Transverse colon (tissue), 4 donors: ENCODE measurements around the gene MSH3.

Source experiments
- POLR2A ChIP-seq: fragments of 450-650 bp; IDR thresholded peaks from one replicate; pipeline ENCODE4 v1.6.1; 2016; ENCODE audit warnings: antibody characterized with exemption, mild to moderate bottlenecking, moderate library complexity
- POLR2AphosphoS5 ChIP-seq, 3 donors: sonication (generic); formaldehyde crosslinking; IDR thresholded peaks; one replicate each; pipeline ENCODE4 v1.6.1; 2016; ENCODE audit warnings: antibody characterized with exemption in 3 of 3
- TF ChIP-seq, protein P1 (sequence below), 5 experiments: fragments of 200-600 bp in 3 of 5; fragments of 450-650 bp in 2 of 5; sonication (generic) in 3 of 5; IDR thresholded peaks; 1 replicate in 2 of 5; 2 replicates in 3 of 5; pipeline ENCODE4 v1.5.1; 2016 to 2017; ENCODE audit warnings: antibody characterized with exemption in 5 of 5, inconsistent platforms in 3 of 5, mild to moderate bottlenecking in 2 of 5, moderate library complexity in 1 of 5

DNA sequence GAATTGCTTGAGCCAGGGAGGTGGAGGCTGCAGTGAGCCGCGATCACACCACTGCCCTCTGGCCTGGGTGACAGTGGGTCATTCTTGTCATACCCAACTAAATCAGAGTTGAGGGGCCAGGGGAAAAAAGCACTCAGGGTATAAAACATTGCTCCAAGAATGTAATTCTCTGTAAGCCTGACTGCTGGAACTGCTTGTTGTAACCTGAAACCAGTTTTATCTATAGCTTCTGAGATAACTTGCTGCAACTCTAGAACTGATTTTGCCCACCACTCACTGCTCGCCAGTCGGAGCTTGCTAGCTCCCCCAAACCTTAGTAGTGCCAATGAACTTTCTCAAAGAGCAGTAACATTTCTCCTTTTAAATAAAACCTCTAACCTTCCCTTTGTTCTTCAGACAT is 9.6 kb upstream of the MSH3 start:
- TF ChIP-seq, protein P1, sequence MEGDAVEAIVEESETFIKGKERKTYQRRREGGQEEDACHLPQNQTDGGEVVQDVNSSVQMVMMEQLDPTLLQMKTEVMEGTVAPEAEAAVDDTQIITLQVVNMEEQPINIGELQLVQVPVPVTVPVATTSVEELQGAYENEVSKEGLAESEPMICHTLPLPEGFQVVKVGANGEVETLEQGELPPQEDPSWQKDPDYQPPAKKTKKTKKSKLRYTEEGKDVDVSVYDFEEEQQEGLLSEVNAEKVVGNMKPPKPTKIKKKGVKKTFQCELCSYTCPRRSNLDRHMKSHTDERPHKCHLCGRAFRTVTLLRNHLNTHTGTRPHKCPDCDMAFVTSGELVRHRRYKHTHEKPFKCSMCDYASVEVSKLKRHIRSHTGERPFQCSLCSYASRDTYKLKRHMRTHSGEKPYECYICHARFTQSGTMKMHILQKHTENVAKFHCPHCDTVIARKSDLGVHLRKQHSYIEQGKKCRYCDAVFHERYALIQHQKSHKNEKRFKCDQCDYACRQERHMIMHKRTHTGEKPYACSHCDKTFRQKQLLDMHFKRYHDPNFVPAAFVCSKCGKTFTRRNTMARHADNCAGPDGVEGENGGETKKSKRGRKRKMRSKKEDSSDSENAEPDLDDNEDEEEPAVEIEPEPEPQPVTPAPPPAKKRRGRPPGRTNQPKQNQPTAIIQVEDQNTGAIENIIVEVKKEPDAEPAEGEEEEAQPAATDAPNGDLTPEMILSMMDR (IDR thresholded peaks at IDR 0.05) = no peak
- TF ChIP-seq POLR2A (no peak), POLR2AphosphoS5 (IDR thresholded peaks at IDR 0.05) (no peak)
